HL-60 (cell line): ENCODE data around the gene HIGD1A.

Experiments used
- CTCF ChIP-seq: IDR thresholded peaks from one replicate; pipeline ENCODE4 v1.5.1; 2011; ENCODE audit warnings: low read length, control low read depth, inconsistent platforms; ENCODE audit not compliant: insufficient read depth
- GABPA ChIP-seq: IDR thresholded peaks from 2 replicates; pipeline ENCODE4 v1.6.1; 2012; ENCODE audit warnings: low read depth
- POLR2AphosphoS5 ChIP-seq: IDR thresholded peaks from 2 replicates; pipeline ENCODE4 v1.6.1; 2012; ENCODE audit warnings: low read depth
- REST ChIP-seq: IDR thresholded peaks from 2 replicates; pipeline ENCODE4 v1.6.1; 2012; ENCODE audit warnings: low read depth; ENCODE audit not compliant: insufficient replicate concordance

- TF ChIP-seq CTCF = no peak
- TF ChIP-seq REST = no peak
- TF ChIP-seq POLR2AphosphoS5 = no peak
- TF ChIP-seq GABPA = no peak
Observed at GRCh38 chr3:42815826-42816225, 11.5 kb upstream of the HIGD1A start.
